HG03064 (cell line): ENCODE measurements around the gene SMIM5.
A peak's percentile ranks its signal among the peaks of the same experiment; 100 is the strongest.

ENCODE experiments used
- ATAC-seq: cut with Tn5 transposase; IDR thresholded peaks from one replicate; pipeline ENCODE4 v1.9.1; 2021; ENCODE audit warnings: low read depth; ENCODE audit not compliant: unreplicated experiment

The SMIM5 gene

DNA sequence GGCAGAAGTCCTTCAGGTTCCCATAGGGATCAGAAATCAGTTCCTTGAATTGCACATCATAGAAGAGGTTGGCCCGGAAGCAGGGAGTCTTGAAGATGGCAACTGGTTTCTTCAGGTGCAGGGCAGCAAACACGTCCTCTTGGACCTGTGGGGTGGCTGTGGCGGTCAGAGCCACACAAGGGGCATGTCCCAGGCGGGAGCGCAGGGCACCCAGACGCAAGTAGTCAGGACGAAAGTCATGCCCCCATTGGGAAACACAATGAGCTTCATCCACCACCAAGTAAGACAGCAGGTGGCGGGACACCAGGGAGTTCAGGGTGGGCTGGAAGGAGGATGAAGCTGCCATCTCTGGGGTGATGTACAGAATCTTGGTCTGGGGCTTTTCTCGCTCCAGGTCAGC is 29.3 kb downstream of the SMIM5 start:
- no peak for ATAC-seq

DNA sequence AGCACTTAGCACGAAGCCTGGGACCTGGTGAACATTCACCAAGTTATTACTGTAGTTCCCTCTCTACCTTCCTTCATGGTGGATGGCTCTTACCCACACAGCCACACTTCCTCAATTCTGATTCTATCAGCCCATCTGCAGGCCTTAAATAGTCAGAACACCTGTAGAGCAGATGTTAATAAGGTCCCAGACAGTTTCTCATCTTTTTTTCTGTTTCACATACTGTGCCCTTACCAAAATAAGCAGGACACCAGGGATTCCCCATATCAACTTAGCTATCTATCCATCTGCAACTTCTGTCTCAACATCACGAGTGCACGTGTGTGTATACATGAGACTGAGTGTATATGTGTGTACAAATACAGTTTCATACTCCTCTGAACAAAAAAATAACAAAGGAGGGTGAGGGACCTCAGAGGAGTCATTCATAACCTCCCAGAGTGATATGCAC is 30.9 kb downstream of the SMIM5 start:
- ATAC-seq, result peak; percentile 59

DNA sequence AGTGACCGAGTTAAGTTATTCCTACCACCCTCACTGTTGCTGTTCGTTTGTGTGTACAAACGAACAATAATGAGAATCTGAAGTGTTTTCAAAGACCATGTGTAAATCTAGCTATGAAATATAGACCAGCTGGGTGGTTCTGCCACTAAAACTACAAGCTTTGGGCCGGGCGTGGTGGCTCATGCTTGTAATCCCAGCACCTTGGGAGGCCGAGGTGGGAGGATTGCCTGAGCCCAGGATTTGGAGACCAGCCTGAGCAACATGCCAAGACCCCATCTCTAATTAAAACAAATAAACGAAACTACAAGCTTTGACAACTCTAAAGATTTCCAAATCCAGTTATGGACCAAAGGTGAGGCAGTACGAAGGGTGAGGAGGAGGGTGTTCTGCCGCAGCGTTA is 32.7 kb downstream of the SMIM5 start:
- ATAC-seq, result no peak

DNA sequence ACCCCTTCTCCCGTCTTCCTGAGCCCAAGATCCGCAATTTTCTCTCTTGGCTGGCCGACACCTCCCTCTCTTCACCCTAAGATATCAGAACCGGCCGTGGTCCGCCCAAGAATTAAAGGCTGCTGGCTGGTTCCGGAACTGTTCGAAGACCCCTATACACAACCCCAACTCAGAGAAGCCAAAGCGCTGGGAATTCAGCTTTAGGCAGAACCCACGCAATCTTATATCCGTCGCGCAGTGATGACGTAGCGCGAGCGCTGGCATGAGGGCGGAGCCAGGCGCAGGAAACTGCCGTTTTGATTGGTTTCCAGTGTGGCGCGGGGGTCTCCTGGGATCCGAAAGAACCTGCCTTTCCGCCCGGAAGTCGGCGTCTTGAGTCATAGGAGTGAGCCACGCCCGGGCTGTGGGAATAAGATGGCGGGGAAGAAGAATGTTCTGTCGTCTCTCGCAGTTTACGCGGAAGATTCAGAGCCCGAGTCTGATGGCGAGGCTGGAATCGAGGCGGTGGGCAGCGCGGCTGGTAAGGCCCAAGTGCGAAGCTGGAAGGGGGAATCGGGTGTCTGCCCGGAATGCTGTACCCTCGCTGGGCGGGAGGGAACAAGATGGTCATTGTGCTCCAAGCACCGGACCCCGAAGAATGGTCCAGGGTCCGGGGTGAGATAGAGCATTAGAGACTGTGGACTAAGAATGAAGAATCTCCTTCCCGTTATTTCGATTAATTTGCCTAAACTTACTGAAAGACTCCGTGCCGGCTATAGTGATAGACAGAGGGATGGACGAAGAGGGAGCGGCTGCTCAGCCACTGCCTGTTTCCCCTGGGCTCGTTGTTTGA is 33.9 kb downstream of the SMIM5 start, which contains the start of the genes RECQL5 and SAP30BP:
Gene RECQL5, minus strand, starts transcription at position 196 of the 832 bp plus-strand sequence. CDS start 597 bp downstream, outside the sequence.
Gene SAP30BP, plus strand, starts transcription at position 380 of the 832 bp plus-strand sequence. Its CDS starts 35 bp downstream, at position 415.
- ATAC-seq, result peak; percentile 63

DNA sequence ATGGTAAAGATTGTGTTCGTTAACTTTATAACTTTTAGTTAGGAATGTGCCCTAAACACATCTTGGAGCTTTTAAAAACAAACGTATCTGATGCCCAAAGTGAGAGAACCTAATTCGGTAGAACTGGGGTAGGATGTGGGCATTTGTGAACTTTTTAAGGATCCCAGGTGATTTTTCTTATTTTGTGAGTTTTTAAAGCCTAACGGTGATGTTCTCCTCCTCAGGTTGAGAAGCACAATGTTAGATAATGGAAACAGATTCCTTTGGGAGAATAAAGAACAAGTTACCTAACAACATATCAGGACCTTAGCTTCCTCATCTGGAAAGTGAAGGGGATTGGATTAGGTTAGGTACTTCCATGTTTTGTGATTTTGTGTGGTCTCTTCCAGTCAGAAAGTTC is 34.6 kb downstream of the SMIM5 start:
- no peak for ATAC-seq

DNA sequence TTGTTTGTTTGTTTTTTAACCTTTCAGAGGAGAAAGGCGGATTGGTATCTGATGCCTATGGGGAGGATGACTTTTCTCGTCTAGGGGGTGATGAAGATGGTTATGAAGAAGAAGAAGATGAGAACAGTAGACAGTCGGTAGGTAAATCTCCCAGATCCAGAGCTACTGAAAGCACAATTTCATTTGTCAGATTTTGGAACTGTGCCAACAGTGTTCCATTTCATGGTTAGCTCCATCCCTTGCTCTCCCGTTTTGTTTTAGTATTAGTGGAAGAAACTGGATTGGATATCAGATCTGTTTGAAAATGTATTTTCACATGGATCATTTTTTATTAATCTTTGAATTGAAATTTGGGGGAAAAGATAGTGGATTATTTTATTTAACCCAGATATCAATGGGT is 35.3 kb downstream of the SMIM5 start:
- no peak for ATAC-seq

DNA sequence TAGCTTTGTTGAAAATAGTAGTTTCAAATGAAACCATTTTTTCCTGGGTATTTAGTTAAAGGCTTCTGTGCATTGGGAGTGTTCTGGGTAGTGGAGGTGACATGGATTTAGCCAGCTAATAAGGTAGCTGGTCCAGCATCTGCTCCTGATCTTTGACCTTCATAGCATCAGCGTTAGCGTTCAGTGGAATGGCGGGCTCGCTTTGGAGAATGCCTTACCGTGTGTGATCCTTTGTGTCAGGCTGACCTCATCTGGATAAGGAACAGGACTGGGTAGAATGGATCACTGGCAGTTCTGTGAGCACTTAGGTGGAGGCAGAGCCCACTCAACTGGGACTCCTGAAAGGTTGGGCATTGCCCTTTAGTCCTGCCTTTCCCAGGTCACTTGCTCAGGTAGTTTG is 37.6 kb downstream of the SMIM5 start:
- ATAC-seq, result no peak

DNA sequence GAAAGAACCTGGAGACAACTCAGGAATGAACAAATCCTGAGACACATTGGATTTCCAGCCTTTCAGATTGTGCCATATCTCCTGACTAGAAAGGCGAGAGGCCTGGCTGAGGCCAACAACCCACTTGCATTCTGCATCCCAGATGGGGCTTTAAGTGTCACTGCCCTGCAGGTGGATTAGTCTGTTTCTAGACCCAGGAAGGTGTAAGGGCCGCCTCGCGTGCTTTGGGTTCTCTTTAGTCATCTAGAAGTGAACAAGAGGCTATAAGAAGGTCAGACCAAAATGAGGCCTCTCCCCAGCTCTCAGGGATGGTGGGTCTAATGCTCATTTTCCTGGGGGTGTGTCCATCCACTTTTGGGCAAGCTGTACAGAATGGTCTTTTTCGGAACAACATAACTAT is 38.8 kb downstream of the SMIM5 start:
- ATAC-seq, result no peak

DNA sequence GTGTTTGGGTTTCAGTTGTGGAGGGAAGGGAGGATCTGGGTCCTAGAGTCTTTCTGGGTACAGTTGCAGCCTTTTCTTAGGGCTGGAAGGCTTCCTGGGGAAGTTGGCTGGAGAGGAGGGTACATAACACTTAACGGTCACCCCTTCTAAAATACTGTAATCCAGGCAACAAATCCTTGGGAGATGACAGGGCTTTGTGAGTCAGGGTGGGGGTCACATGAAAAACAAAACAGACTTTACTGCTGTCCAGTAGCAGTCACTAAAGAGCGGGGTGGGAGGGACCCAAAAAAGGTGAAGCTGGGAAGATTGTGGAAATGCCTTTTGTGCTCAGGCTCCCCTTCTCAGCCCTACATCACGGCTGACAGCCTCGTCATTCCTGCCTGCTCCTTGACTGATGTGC is 40.3 kb downstream of the SMIM5 start:
- no peak for ATAC-seq

DNA sequence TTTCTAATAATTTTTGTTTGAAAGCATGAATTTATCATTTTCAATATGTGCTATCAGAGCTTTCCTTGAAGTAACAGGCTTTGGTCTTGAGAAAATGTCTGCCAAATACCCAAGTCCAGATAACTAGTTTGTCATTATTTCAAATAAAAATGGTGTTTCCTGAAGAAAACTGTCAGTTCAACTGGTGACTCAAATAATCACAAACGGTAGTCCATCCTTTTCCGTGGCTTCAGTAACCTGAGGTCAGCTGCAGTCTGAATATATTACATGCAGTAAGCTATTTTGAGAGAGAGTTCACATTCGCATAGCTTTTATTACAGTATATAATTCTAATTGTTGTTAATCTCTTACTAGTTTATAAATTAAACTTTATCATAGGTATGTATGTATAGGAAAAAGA is 43.2 kb downstream of the SMIM5 start:
- ATAC-seq, result no peak

DNA sequence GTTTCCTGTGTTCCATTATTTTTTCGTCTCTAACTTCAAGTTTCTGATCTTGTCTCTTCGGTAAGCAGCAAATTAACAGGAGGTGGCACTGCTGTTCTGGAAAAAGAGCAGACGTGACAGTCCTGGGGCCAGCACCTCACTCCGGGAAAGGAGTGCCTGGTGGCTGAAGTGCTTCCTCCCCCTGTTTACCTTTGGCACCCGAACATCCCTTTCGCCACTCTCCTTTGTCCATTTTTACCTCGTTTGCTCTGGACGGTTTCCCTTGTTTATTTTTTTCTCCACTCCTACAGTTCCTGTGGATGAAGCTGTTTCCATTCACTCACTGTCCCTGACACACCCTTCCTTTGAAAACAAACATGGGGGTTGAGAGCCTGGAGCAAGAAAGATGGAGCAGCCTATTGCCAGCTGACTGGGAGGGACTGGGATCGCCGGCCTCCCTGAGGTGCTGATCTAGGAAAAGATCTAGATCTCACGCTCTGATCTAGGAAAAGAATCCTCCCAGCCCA is 46.5 kb downstream of the SMIM5 start:
- no peak for ATAC-seq

DNA sequence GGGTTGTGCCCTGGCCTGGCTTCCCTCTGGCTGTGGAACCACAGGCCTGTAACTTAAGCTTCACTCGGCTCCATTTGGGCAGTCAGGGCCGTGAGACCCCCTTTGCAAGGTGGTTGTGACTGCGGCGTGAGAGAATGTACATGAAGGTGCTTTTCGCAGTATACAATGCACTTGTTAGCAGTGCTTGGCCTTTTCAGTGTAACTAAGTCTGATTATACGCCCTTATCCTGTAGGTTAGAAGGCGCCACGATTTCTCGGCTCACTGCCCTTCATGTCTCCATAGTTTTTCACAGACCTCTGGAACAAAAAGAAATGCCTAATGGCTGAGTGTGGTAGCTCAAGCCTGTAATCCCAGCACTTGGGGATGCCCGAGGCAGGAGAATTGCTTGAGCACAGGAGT is 47.2 kb downstream of the SMIM5 start:
- ATAC-seq, result no peak

DNA sequence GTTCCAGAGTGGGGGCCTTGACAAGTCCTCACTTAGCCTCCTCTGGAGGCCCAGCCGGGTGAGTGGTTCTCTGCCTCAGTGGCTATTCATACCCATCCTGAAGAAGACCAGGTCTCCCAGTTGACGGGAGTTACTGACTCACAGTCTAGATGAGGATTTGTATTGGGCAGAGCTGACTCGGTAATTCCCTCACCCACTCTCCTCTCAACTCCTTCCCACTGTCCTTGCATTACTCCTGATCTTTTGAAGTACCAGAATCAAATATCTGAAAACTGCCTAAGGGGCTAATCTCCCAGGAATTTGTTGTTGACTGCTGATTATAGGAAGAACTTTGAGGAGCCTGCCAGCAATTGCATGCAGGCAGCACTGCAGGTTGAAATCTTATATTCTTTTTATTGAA is 48.1 kb downstream of the SMIM5 start:
- ATAC-seq, result no peak

DNA sequence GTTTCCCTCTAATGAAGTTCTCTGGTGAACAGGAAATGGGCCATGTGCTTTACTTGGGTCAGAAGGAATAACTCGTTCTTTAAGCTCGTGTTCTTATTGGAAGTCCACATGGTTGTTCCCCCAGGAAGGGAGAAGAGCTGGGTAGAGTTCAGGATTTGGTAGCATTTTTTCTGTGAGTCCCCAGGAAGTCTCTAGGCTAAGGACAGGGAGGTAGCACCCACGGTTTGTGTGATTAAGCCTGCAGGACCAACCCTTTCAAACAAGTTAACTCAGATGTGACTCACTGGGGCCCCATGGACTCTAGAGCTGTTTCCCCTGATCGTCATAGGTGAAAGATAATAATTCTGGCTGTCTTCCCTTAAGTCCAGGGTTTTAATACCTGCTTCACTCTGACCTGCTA is 50.3 kb downstream of the SMIM5 start:
- no peak for ATAC-seq

DNA sequence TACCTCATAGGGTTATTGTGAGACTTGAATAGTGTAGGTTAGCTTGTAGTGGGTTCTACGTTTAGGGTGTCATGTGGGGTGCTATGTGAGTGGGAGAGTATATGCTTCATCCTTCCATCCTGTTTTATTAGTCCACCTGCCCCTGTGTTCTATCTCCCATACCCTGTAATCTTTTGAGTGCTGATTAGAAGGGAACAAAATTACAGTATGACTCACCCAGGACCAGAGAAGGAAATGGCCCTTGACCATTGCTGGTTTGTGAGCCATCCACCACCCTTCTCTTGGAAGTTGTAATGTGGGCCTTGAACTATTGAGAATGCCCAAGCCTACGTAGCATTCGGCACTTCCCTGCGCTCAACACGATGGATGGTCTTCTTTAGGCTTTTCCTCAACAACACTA is 51.0 kb downstream of the SMIM5 start:
- ATAC-seq, result no peak

DNA sequence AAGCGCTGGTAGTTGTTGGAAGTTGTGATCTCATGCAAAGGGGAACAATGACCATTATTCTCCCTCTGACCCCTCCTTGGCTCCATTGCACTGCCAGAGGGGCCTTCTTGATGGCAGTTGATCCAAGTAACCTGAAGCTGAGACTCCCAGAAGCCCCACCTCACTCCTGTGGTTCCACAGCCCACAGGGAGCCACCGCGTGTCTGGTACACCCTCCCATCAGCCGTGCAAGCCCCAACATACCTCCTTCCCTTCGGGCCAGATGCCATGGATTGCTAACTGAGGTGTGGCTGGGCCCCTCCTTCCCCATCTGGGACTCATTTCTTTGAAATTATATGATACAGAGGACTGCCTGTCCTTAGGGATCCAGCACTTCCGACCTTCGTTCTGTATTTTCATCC is 51.7 kb downstream of the SMIM5 start:
- ATAC-seq, result no peak

DNA sequence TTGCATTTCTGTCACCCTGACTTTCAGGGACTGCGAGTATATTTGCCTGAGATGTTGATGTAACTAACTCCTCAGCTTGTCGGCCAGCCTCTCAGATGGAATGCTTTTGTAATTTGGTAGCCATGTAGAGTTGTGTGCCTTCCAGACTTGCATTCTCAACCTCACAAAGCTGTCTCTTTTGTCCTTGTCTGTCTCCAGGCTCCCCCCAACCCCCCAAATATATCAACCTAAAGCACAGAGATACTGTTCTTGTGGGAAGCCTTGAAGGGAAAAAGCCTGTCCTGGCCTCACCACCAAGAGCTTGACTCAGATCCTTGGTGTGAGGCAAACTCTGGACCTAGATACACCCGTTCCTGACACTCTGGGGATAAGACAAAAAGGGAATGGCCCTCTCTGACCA is 52.3 kb downstream of the SMIM5 start:
- ATAC-seq, result no peak

DNA sequence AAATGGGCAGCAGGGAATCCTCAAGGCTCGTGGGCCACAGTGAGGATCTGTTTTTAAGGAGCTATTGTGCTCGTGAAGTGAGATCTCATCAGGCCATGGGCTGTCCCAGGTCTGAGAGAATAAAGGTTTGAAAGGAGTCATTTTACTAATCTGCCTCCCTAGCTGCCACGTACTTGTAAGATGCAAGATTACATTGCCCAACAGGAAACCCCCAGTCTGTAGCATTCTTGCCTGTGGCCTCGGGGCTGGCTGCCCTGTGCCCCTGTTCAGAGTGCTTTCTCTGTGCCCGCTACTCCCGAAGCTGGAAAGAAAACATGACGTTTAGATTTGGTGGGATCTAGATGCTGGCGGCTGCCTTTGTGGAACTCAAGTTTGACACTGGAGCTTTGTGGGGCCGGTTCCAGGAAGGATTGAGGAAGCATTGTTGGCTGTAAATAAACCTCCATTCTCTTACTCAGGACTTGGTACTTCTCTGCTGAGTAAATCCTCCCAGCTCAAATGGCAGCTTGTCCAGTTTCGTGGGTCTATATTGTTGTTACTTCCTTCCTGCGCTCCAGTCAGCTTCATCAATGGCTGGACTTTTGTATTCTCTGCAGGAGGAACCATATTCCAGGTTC is 55.1 kb downstream of the SMIM5 start:
- no peak for ATAC-seq

DNA sequence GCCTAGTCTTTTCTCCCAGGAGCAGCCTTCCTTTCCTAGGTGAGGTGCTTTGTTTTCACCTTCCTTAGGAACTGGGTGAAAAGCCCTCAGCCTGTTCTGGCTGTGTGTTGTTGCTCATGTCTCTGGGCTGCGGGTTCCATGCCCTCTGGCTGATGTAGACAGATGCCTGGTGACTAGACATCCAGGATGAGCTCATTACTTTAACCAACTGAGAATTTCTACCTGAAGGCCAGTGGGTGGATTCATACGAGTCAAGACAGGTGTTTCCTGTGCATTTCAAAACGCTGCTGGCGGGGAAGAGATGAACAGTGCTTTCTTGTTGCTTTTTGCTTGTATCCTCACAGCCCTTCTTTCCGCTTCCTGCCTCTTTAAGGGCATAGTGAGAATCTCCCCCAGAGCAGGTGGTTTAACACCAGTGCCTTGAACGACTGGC is 56.2 kb downstream of the SMIM5 start:
- ATAC-seq, result no peak
